ENCODE measurements around the gene SPG21.

The SPG21 gene

DNA sequence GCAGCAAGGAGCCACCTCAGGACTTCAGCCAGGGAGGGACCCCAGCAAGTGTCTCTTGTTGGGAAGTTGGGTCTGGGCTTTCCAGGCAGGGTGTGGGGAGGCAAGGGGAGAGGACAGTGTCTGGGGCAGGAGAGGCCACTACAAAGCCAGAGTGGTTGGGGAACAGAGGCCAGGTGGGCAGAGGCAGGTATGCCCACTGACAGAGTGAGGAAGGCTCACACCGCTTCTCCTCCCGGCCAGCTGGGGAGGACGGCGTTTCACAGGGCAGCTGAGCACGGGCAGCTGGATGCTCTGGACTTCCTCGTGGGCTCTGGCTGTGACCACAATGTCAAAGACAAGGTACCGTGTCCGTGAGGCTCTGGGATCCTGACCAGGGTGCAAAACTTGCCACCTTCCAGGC is 63.1 kb downstream of the SPG21 start:
- H3K4me3 ChIP-seq (ENCODE audit: control insufficient read depth, low read depth, low read length): no peak overlapping the region
- no peak for DNase-seq (ENCODE audit: low read depth)
- TF ChIP-seq, protein P1, sequence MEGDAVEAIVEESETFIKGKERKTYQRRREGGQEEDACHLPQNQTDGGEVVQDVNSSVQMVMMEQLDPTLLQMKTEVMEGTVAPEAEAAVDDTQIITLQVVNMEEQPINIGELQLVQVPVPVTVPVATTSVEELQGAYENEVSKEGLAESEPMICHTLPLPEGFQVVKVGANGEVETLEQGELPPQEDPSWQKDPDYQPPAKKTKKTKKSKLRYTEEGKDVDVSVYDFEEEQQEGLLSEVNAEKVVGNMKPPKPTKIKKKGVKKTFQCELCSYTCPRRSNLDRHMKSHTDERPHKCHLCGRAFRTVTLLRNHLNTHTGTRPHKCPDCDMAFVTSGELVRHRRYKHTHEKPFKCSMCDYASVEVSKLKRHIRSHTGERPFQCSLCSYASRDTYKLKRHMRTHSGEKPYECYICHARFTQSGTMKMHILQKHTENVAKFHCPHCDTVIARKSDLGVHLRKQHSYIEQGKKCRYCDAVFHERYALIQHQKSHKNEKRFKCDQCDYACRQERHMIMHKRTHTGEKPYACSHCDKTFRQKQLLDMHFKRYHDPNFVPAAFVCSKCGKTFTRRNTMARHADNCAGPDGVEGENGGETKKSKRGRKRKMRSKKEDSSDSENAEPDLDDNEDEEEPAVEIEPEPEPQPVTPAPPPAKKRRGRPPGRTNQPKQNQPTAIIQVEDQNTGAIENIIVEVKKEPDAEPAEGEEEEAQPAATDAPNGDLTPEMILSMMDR (IDR thresholded peaks at IDR 0.05; ENCODE audit: control insufficient read depth, insufficient read depth, low read depth, low read length, missing control alignments): no peak

DNA sequence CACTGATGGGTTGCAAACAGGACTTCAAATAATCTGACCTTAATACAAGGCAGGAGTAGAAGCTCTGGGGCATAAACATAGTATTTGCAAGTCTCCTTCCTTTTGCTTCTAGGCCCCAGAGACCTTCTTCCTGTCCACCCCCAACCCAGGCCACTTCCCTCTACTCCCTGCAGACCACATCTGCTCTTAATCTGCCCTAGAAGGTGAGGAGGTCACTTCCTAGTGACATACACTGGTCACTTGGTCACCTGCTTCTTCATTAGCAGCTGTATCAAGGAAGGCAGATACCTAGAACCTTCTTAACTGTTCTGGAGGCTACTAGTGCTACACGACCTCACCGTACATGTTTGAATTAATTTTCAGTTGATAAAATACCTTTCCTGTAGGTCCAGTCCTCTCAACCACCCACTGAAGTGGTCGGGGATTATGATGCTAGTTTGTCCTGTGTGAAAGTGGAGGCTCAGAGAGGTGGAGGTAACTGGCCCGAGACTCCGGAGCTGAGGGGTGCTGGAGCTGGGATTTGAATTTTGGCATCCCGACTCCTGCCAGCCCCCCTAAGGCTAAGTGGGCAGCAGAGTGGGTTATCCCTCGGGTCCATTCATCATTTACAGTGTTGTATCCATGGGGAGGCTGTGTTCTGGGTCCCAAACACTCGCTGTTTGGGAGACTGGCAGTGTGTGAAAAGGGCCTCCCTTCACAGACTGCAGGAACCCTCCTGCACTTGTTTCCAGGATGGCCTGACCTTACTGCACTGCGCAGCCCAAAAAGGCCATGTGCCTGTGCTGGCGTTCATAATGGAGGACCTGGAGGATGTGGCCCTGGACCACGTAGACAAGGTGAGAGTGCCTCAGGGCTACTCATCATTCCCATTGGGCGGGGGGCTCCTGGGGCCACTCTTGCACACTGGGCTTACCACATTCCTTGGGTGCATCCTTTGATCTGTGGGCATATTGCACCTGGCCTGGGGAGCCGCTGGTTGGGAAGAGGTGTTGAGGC is 64.1 kb downstream of the SPG21 start:
- no peak for DNase-seq (ENCODE audit: low read depth)
- TF ChIP-seq, protein P1 (IDR thresholded peaks at IDR 0.05; ENCODE audit: control insufficient read depth, insufficient read depth, low read depth, low read length, missing control alignments): no peak
- H3K4me3 ChIP-seq (ENCODE audit: control insufficient read depth, low read depth, low read length): no peak overlapping the region

DNA sequence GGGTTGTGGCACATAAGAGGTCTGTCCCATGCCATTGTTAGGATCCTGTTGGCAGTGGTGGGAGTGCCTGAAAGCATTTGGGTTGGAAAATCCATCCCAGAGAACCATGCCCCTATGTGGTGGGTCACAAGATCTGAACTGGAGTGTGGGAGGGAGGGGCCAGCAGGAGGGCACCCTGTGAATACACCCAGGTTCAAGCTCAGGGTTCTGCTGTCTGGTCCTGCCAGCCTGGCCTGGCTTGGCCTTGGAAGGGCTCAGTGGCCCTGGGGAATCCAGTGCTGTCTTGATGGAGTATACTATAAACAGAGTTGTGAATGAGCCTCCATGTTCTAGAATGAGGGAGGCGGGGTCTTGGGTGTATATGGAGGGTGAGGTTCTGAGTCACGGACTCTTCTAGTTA is 66.2 kb downstream of the SPG21 start:
- TF ChIP-seq, protein P1 (IDR thresholded peaks at IDR 0.05; ENCODE audit: control insufficient read depth, insufficient read depth, low read depth, low read length, missing control alignments): no peak
- no peak overlapping the region for H3K4me3 ChIP-seq (ENCODE audit: control insufficient read depth, low read depth, low read length)
- no peak for DNase-seq (ENCODE audit: low read depth)

DNA sequence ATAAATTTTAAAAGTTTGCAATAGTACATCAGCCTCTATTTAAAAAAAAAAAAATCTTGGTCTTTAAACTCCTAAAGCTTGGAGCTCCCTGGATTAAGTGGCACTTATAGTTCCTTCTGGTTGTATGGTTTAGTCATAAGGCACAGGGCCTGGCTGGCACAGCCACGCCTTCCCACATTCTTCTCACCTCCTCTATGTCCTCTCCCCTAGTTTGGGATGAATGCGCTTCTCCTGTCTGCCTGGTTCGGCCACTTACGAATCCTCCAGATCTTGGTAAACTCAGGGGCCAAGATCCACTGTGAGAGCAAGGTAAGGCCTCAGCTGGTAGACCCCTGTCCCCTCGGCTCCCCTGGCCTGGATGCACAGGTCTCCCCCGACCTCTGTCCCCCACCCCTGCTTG is 68.0 kb downstream of the SPG21 start:
- no peak for DNase-seq (ENCODE audit: low read depth)
- H3K4me3 ChIP-seq (ENCODE audit: control insufficient read depth, low read depth, low read length): no peak overlapping the region
- TF ChIP-seq, protein P1 (IDR thresholded peaks at IDR 0.05; ENCODE audit: control insufficient read depth, insufficient read depth, low read depth, low read length, missing control alignments): no peak

DNA sequence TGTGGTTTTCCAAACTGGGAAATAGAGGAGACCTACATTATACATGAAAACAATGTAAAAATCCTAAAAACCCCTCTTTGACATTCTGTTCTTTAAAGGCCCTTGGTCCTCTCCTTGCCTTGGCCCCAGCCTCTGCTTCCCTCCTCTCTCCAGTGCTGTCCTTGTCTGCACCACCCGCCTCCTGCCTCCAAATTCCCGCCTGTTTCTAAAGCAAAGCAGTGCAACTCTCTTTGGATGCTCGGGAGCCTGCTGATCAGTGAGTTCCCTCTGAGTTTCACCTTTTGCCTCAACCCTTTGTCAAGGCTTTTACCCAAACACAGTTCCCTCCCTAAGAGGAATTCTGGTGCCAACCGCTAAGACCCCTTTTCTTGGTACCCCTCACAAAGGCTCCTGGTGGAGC is 70.0 kb downstream of the SPG21 start:
- TF ChIP-seq, protein P1 (IDR thresholded peaks at IDR 0.05; ENCODE audit: control insufficient read depth, insufficient read depth, low read depth, low read length, missing control alignments): no peak
- no peak for DNase-seq (ENCODE audit: low read depth)

DNA sequence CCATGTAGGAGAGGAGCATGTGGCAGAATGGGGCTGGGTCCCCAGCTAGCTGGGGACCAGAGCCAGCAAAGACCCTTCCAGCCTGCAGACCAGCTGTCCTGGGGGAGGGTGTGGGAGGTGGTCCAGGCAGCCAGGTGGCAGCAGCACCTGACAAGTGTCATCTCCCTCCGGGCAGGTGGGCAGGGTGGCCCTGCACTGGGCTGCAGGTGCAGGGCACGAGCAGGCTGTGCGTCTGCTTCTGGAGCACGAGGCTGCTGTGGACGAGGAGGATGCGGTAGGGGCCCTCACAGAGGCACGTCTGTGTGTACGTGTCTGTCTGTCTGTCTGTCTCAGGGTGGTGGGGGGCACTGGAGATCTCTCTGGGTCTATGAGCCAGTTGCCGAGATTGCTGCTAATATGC is 72.5 kb downstream of the SPG21 start:
- TF ChIP-seq, protein P1 (IDR thresholded peaks at IDR 0.05; ENCODE audit: control insufficient read depth, insufficient read depth, low read depth, low read length, missing control alignments): no peak
- no peak for DNase-seq (ENCODE audit: low read depth)

More for the DNA sequence above, 70.0 kb downstream of the SPG21 start:
- no peak overlapping the region for H3K4me3 ChIP-seq (ENCODE audit: control insufficient read depth, low read depth, low read length)

More for the DNA sequence above, 72.5 kb downstream of the SPG21 start:
- H3K4me3 ChIP-seq (ENCODE audit: control insufficient read depth, low read depth, low read length): no peak overlapping the region

Data from AG09309 (cell line).